Measurements from ENCODE around the gene MDFIC.

DNA sequence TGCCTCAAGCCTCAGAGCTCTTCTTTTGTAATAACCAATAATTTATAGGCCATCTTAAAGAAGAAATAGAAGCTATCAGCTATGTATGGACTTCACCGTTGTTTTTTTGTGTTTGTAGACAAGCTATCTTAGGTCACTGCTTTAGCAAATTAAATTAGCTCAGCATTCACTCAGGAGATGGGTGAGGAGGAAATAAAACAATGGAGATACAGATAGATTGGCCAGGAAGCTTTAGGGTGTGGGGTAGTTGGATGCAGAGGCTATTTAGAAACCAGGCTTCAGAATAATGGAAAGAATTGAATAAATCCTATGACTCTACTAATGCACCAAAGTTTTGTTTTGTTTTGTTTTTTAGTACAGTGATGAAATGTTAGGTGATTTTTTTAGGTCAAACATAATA lies 66.1 kb downstream of the MDFIC start:
- no peak for TF ChIP-seq SUZ12 (IDR thresholded peaks at IDR 0.05; ENCODE audit: extremely low read depth, insufficient read depth, insufficient read length)
- TF ChIP-seq YY1 (IDR thresholded peaks at IDR 0.05; ENCODE audit: insufficient read depth, insufficient read length), result no peak
